IMR-90 (cell line): ENCODE measurements around the gene RSPO4. TPM values are rescaled to one million over a fixed set of nuclear protein-coding genes. Genes with fewer than 3 reads are reported as not detected.

Experiments
- ATAC-seq: fragments of 200-7000 bp; cut with Tn5 transposase; 2 replicates; pipeline ENCODE4 v1.9.1; 2020; ENCODE audit warnings: low read depth, mild to moderate bottlenecking, moderate library complexity
- BruUV-seq: library from RNA; stranded (reverse); fragments of 400-500 nt; replicated peaks from 2 replicates; lab custom pipeline; 2021; lab: Mats Ljungman, UMichigan
- CTCF ChIA-PET: fragments of 300-600 bp; formaldehyde crosslinking; extraction: SDS; loops from one replicate; lab custom pipeline; 2021; ENCODE audit warnings: antibody characterized with exemption; lab: Yijun Ruan, JAX
- POLR2A ChIA-PET: fragments of 300-600 bp; sonication (Branson Sonifier 250); formaldehyde crosslinking; loops from one replicate; lab custom pipeline; 2022; ENCODE audit warnings: antibody characterized with exemption; ENCODE audit not compliant: unreplicated experiment; lab: Charles Lee
- DNase-seq: peaks from one replicate; pipeline ENCODE4 v3.0.0; 2013
- H2AFZ ChIP-seq: replicated peaks from 2 replicates; pipeline ENCODE3; 2013; ENCODE audit warnings: low read length, mild to moderate bottlenecking; ENCODE audit not compliant: poor library complexity
- H2AK5ac ChIP-seq: 2 replicates; pipeline ENCODE4 v1.6.1; 2013; ENCODE audit warnings: low read depth, low read length, inconsistent platforms
- H2AK9ac ChIP-seq: replicated peaks from 2 replicates; pipeline ENCODE3; 2013; ENCODE audit warnings: mild to moderate bottlenecking, low read depth, low read length, moderate library complexity; ENCODE audit not compliant: poor library complexity
- H2BK120ac ChIP-seq: 2 replicates; pipeline ENCODE4 v1.6.1; 2013; ENCODE audit warnings: low read depth, low read length, inconsistent platforms
- H2BK15ac ChIP-seq: 3 replicates; pipeline ENCODE4 v1.6.1; 2013; ENCODE audit warnings: low read depth, low read length, inconsistent platforms
- H2BK20ac ChIP-seq: 2 replicates; pipeline ENCODE4 v1.6.1; 2013; ENCODE audit warnings: low read depth, mild to moderate bottlenecking, inconsistent platforms, low read length, moderate library complexity
- H2BK5ac ChIP-seq: 2 replicates; pipeline ENCODE4 v1.6.1; 2013; ENCODE audit warnings: mild to moderate bottlenecking, low read depth, low read length, inconsistent platforms; ENCODE audit not compliant: poor library complexity, severe bottlenecking
- H3K14ac ChIP-seq: replicated peaks from 2 replicates; pipeline ENCODE4 v1.6.1; 2013; ENCODE audit warnings: low read depth, low read length, inconsistent platforms
- H3K18ac ChIP-seq: 2 replicates; pipeline ENCODE4 v1.6.1; 2013; ENCODE audit warnings: low read depth, low read length, control low read depth
- H3K23ac ChIP-seq: 2 replicates; pipeline ENCODE4 v1.6.1; 2013; ENCODE audit warnings: low read depth, low read length, inconsistent platforms
- H3K27ac ChIP-seq: 2 replicates; pipeline ENCODE4 v1.5.1; 2013; ENCODE audit warnings: mild to moderate bottlenecking, control low read depth, low read length; ENCODE audit not compliant: insufficient read depth
- H3K27me3 ChIP-seq: 2 replicates; pipeline ENCODE4 v1.6.1; 2013; ENCODE audit warnings: low read length; ENCODE audit not compliant: control insufficient read depth, insufficient read depth
- H3K36me3 ChIP-seq: 2 replicates; pipeline ENCODE4 v1.6.1; 2013; ENCODE audit warnings: low read length, mixed read lengths; ENCODE audit not compliant: control insufficient read depth, insufficient read depth
- H3K4ac ChIP-seq: 2 replicates; pipeline ENCODE4 v1.6.1; 2013; ENCODE audit warnings: low read depth, low read length, inconsistent platforms
- H3K4me1 ChIP-seq: 2 replicates; pipeline ENCODE4 v1.6.1; 2013; ENCODE audit warnings: low read length, mixed read lengths; ENCODE audit not compliant: control insufficient read depth, insufficient read depth
- H3K4me2 ChIP-seq: 2 replicates; pipeline ENCODE4 v1.6.1; 2013; ENCODE audit warnings: low read depth, mild to moderate bottlenecking, control low read depth, low read length, moderate library complexity
- H3K4me3 ChIP-seq: 2 replicates; pipeline ENCODE4 v1.5.1; 2013; ENCODE audit warnings: low read depth, mild to moderate bottlenecking, control low read depth, low read length, moderate library complexity; ENCODE audit not compliant: insufficient read depth
- H3K56ac ChIP-seq: 2 replicates; pipeline ENCODE4 v1.6.1; 2013; ENCODE audit warnings: low read length, inconsistent platforms; ENCODE audit not compliant: insufficient read depth; ENCODE audit errors: extremely low read depth
- H3K79me1 ChIP-seq, 2 experiments: 2 replicates each; pipeline ENCODE4 v1.6.1; 2013; ENCODE audit warnings: low read length in 2 of 2, inconsistent platforms in 1 of 2, low read depth in 1 of 2
- H3K9ac ChIP-seq: 2 replicates; pipeline ENCODE4 v1.6.1; 2013; ENCODE audit warnings: low read depth, low read length, control low read depth
- H3K9me1 ChIP-seq: 2 replicates; pipeline ENCODE4 v1.6.1; 2013; ENCODE audit warnings: low read length, inconsistent platforms; ENCODE audit not compliant: insufficient read depth
- H3K9me3 ChIP-seq: 2 replicates; pipeline ENCODE4 v1.6.1; 2013; ENCODE audit warnings: low read length; ENCODE audit not compliant: control insufficient read depth, insufficient read depth
- H4K20me1 ChIP-seq: 2 replicates; pipeline ENCODE4 v1.6.1; 2013; ENCODE audit warnings: low read length, inconsistent platforms; ENCODE audit not compliant: insufficient read depth
- H4K5ac ChIP-seq: 2 replicates; pipeline ENCODE4 v1.6.1; 2013; ENCODE audit warnings: mild to moderate bottlenecking, low read depth, low read length, control low read depth
- H4K8ac ChIP-seq, 2 experiments: 2 replicates each; pipeline ENCODE4 v1.6.1; 2013; ENCODE audit warnings: low read depth in 2 of 2, low read length in 2 of 2, control low read depth in 1 of 2, inconsistent platforms in 1 of 2
- H4K91ac ChIP-seq: 2 replicates; pipeline ENCODE4 v1.6.1; 2013; ENCODE audit warnings: low read depth, low read length, inconsistent platforms; ENCODE audit not compliant: insufficient read depth
- BHLHE40 ChIP-seq: fragments of 150-350 bp; IDR thresholded peaks from 2 replicates; pipeline ENCODE4 v1.6.1; 2016; ENCODE audit warnings: mild to moderate bottlenecking, low read depth, low read length
- CEBPB ChIP-seq: IDR thresholded peaks from 2 replicates; pipeline ENCODE4 v1.6.1; 2012; ENCODE audit warnings: low read depth, low read length, improper control_type of control experiment
- CHD1 ChIP-seq: IDR thresholded peaks from 2 replicates; pipeline ENCODE4 v1.6.1; 2012; ENCODE audit warnings: low read depth, low read length, improper control_type of control experiment
- MAFK ChIP-seq: IDR thresholded peaks from 2 replicates; pipeline ENCODE4 v1.6.1; 2012; ENCODE audit warnings: low read depth, low read length, improper control_type of control experiment
- MAZ ChIP-seq: IDR thresholded peaks from 2 replicates; pipeline ENCODE4 v1.6.1; 2012; ENCODE audit warnings: low read depth, mild to moderate bottlenecking, low read length, improper control_type of control experiment, moderate library complexity, borderline replicate concordance
- NFE2L2 ChIP-seq: fragments of 150-350 bp; IDR thresholded peaks from 2 replicates; pipeline ENCODE4 v1.6.1; 2016; ENCODE audit warnings: low read depth, mild to moderate bottlenecking, low read length
- POLR2A ChIP-seq: IDR thresholded peaks from 2 replicates; pipeline ENCODE4 v1.6.1; 2012; ENCODE audit warnings: mild to moderate bottlenecking, low read depth, low read length
- RCOR1 ChIP-seq: IDR thresholded peaks from 2 replicates; pipeline ENCODE4 v1.6.1; 2012; ENCODE audit warnings: mild to moderate bottlenecking, low read length, improper control_type of control experiment; ENCODE audit not compliant: insufficient replicate concordance
- RFX5 ChIP-seq: IDR thresholded peaks from 2 replicates; pipeline ENCODE4 v1.8.0; 2012; ENCODE audit warnings: low read depth, mild to moderate bottlenecking, low read length, moderate library complexity
- SMC3 ChIP-seq: fragments of 150-350 bp; IDR thresholded peaks from 2 replicates; pipeline ENCODE4 v1.6.1; 2016; ENCODE audit warnings: low read depth, mild to moderate bottlenecking, antibody characterized with exemption, low read length, moderate library complexity
- WGBS, 2 experiments: methylation state at CpG; one replicate each; pipeline versions ENCODE4 v1.1.5 to v1.1.7; 2013; ENCODE audit warnings: missing lambda C conversion rate in 2 of 2; ENCODE audit not compliant: insufficient read length in 1 of 2; ENCODE audit errors: extremely low coverage in 2 of 2; 5-methylcytosine and 5-hydroxymethylcytosine counted together
- dilution Hi-C: fragments of 300-500 bp; cut with HindIII; formaldehyde crosslinking; loops from one replicate; pipeline ENCODE4 v1.14.3; 2018; ENCODE audit warnings: low sequenced_read_pairs; ENCODE audit not compliant: unreplicated experiment
- in situ Hi-C: fragments of 300-500 bp; cut with MboI; formaldehyde crosslinking; loops from 3 replicates; pipeline ENCODE4 v1.14.3; 2019; ENCODE audit warnings: low sequenced_read_pairs, inconsistent platforms, mixed read lengths
- intact Hi-C: fragments of 100-400 bp; cut with micrococcal nuclease; formaldehyde crosslinking; loops from 2 replicates; pipeline ENCODE4 v1.10.0; 2022
- polyA plus RNA-seq, 3 experiments: library from polyadenylated mRNA; depleted of rRNA; stranded (reverse); fragments of >200 nt; gene quantifications; 2 replicates each; pipeline ENCODE4 v1.2.3, GENCODE V29; 2012; ENCODE audit warnings: low replicate concordance in 1 of 3
- total RNA-seq: library from RNA; depleted of rRNA; stranded (reverse); fragments of >200 nt; gene quantifications from 2 replicates; pipeline ENCODE4 v1.2.3, GENCODE V29; 2012
- TF ChIP-seq, protein P1 (sequence below): conservative IDR thresholded peaks from 2 replicates; pipeline ENCODE4 v1.5.1; 2012; ENCODE audit warnings: mild to moderate bottlenecking, low read depth, low read length, improper control_type of control experiment
- TF ChIP-seq, protein P2 (sequence below): fragments of 150-350 bp; IDR thresholded peaks from 2 replicates; pipeline ENCODE4 v1.6.1; 2017; ENCODE audit warnings: mild to moderate bottlenecking, antibody characterized with exemption, low read length, low read depth
- TF ChIP-seq, protein P3 (sequence below): fragments of 150-350 bp; IDR thresholded peaks from 2 replicates; pipeline ENCODE4 v1.6.1; 2016; ENCODE audit warnings: low read depth, mild to moderate bottlenecking, low read length, moderate library complexity, borderline replicate concordance

Gene RSPO4
- total and polyA plus RNA-seq, 2 of the 4 experiments (the other 2 are of a cell fraction), result not detected

DNA sequence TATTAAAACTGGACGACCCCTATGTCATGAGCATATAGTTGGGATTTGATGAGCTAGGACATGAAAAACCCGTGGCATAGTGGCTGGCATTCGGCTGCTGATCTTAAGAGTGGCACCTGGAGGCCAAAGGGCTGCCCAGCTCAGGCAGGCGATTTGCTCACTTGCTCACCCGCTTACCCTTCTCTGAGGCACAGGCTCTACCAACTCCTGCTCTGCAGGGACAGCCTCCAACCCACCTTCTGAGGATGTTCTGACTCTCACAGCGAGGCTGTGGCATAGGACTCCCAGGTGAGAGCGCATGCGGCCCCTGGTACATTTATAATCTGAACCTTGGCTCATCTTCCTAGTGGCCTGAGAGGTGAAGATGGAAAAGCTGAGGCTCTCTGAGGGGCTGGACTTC lies 995 bp downstream of the RSPO4 start:
- no TSS peak for BruUV-seq
- Histone ChIP-seq H3K9me1 (no peaks in the 10 kb centered on the region), H3K18ac (no peak overlapping the region), H3K79me1 (no peaks in the 10 kb centered on the region), H3K4me3 (no peak overlapping the region), H2BK15ac (no peak overlapping the region), H3K4me2 (no peak overlapping the region), H4K5ac (no peak overlapping the region), H3K9ac (no peak overlapping the region), H3K9me3 (no peaks in the 10 kb centered on the region), H3K36me3 (no peaks in the 10 kb centered on the region), H3K27ac (no peak overlapping the region), H3K14ac (no peak overlapping the region), H2BK5ac (no peak overlapping the region), H2BK120ac (no peak overlapping the region), H3K27me3 (peaks cover 26% of the 10 kb centered on the region), H2BK20ac (no peak overlapping the region), H3K4me1 (no peaks in the 10 kb centered on the region), H3K23ac (no peak overlapping the region), H2AK5ac (no peak overlapping the region), H4K8ac (no peak overlapping the region), H2AFZ (no peak overlapping the region), H2AK9ac (no peak overlapping the region), H4K91ac (no peak overlapping the region), H3K4ac (no peak overlapping the region), H4K20me1 (no peaks in the 10 kb centered on the region), H3K56ac (no peak overlapping the region)
- ATAC-seq, result no peak
- intact Hi-C loops (no loop called here), in situ Hi-C loops (no loop called here), dilution Hi-C loops (no loop called here)
- CTCF ChIA-PET, result no interaction called here
- TF ChIP-seq BHLHE40, result no peak
- TF ChIP-seq MAFK, result no peak
- TF ChIP-seq, protein P1, sequence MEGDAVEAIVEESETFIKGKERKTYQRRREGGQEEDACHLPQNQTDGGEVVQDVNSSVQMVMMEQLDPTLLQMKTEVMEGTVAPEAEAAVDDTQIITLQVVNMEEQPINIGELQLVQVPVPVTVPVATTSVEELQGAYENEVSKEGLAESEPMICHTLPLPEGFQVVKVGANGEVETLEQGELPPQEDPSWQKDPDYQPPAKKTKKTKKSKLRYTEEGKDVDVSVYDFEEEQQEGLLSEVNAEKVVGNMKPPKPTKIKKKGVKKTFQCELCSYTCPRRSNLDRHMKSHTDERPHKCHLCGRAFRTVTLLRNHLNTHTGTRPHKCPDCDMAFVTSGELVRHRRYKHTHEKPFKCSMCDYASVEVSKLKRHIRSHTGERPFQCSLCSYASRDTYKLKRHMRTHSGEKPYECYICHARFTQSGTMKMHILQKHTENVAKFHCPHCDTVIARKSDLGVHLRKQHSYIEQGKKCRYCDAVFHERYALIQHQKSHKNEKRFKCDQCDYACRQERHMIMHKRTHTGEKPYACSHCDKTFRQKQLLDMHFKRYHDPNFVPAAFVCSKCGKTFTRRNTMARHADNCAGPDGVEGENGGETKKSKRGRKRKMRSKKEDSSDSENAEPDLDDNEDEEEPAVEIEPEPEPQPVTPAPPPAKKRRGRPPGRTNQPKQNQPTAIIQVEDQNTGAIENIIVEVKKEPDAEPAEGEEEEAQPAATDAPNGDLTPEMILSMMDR, result no peak
- TF ChIP-seq POLR2A, result no peak
- no peak for TF ChIP-seq CHD1
- TF ChIP-seq MAZ, result no peak
- TF ChIP-seq NFE2L2, result no peak
- TF ChIP-seq, protein P2, sequence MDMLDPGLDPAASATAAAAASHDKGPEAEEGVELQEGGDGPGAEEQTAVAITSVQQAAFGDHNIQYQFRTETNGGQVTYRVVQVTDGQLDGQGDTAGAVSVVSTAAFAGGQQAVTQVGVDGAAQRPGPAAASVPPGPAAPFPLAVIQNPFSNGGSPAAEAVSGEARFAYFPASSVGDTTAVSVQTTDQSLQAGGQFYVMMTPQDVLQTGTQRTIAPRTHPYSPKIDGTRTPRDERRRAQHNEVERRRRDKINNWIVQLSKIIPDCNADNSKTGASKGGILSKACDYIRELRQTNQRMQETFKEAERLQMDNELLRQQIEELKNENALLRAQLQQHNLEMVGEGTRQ, result no peak
- TF ChIP-seq CEBPB, result no peak
- TF ChIP-seq RFX5, result no peak
- no peak for TF ChIP-seq SMC3
- no peak for TF ChIP-seq RCOR1
- TF ChIP-seq, protein P3, sequence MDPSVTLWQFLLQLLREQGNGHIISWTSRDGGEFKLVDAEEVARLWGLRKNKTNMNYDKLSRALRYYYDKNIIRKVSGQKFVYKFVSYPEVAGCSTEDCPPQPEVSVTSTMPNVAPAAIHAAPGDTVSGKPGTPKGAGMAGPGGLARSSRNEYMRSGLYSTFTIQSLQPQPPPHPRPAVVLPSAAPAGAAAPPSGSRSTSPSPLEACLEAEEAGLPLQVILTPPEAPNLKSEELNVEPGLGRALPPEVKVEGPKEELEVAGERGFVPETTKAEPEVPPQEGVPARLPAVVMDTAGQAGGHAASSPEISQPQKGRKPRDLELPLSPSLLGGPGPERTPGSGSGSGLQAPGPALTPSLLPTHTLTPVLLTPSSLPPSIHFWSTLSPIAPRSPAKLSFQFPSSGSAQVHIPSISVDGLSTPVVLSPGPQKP, result no peak
- 42% methylated on average over 3 of the region's 8 CpGs; no CpG with 5 or more reads in 1 of the 2 experiments for WGBS, 2 experiments
- POLR2A ChIA-PET, result no interaction called here
- DNase-seq, result no peak
